Ovary (tissue), 9 donors: Measurements from ENCODE around the gene HCAR1. TPM values are rescaled to one million over a fixed set of nuclear protein-coding genes. Genes with fewer than 3 reads are reported as not detected.
"Not testable (repeated sequence)": the region's sequence is repeated elsewhere in the genome, so short reads cannot be mapped to it uniquely, and the experiment has no call there.

Experiments used
- DNase-seq, 5 donors: peaks; one replicate each; pipeline ENCODE4 v3.0.0-alpha.2; 2019 to 2020
- H3K27ac ChIP-seq, 2 donors: fragments of 200-600 bp; one replicate each; pipeline versions ENCODE4 v1.5.1 to v1.8.0; 2019 to 2022
- H3K27me3 ChIP-seq: fragments of 200-600 bp; one replicate; pipeline ENCODE4 v1.8.0; 2022
- H3K36me3 ChIP-seq: fragments of 200-600 bp; sonication (generic); one replicate; pipeline ENCODE4 v1.5.1; 2019
- H3K4me1 ChIP-seq: one replicate; pipeline ENCODE4 v1.8.1; 2013; ENCODE audit warnings: mild to moderate bottlenecking, moderate library complexity; ENCODE audit not compliant: insufficient read depth
- H3K4me3 ChIP-seq: fragments of 200-600 bp; sonication (generic); one replicate; pipeline ENCODE4 v1.5.1; 2017
- H3K9me3 ChIP-seq, 2 donors: fragments of 200-600 bp in 1 of 2; sonication (generic) in 1 of 2; one replicate each; pipeline versions ENCODE4 v1.5.1 to v1.8.1; 2013 to 2019; ENCODE audit warnings: mild to moderate bottlenecking in 1 of 2, moderate library complexity in 1 of 2
- EP300 ChIP-seq: sonication (generic); formaldehyde crosslinking; IDR thresholded peaks from one replicate; pipeline ENCODE4 v1.6.1; 2017; ENCODE audit warnings: antibody characterized with exemption
- POLR2A ChIP-seq: fragments of 450-650 bp; IDR thresholded peaks from one replicate; pipeline ENCODE4 v1.6.1; 2017; ENCODE audit warnings: antibody characterized with exemption, mild to moderate bottlenecking, moderate library complexity
- WGBS, 3 donors: extraction: QIAGEN DNeasy Blood & Tissue Kit in 1 of 3; methylation state at CpG; one replicate each; pipeline versions ENCODE4 v1.1.5 to v1.1.7; 2013 to 2017; 5-methylcytosine and 5-hydroxymethylcytosine counted together
- intact Hi-C, 4 donors: fragments of 100-400 bp; cut with DNase I; formaldehyde crosslinking; loops; one replicate each; pipeline versions ENCODE4 v1.11.0 to v1.15.1; 2022 to 2023
- polyA plus RNA-seq, 2 donors: library from polyadenylated mRNA; stranded (reverse); fragments of 200-250 nt in 1 of 2; fragments of 350-450 nt in 1 of 2; fragmentation: Illumina TruSeq in 1 of 2; extraction: RNeasy Lipid Tissue Mini Kit (QIAGEN cat#74804) in 1 of 2; gene quantifications; one replicate each; pipeline ENCODE4 v1.2.3, GENCODE V29; 2013 to 2014
- total RNA-seq, 7 donors: library from RNA; depleted of rRNA in 2 of 7; stranded (reverse); fragments of >200 nt in 2 of 7; fragmentation: NEBNext Ultra II Directional in 3 of 7; extraction: Animal tissue kit (Norgen Biotek cat#: 25700) in 3 of 7; gene quantifications; one replicate each; pipeline versions ENCODE4 v1.1.0 to v1.2.4, GENCODE V29; 2016 to 2023
- TF ChIP-seq, protein P1 (sequence below), 3 donors: fragments of 450-650 bp in 2 of 3; fragments of 200-600 bp in 1 of 3; IDR thresholded peaks; one replicate each; pipeline versions ENCODE4 v1.5.1 to v1.8.0; 2016 to 2022; ENCODE audit warnings: antibody characterized with exemption in 3 of 3, mild to moderate bottlenecking in 1 of 3
- donor health status: DM: no; HTN: no; CAD: no; lungs with moderate emphysema.
- donor health status: DM: no; HTN: no; CAD: no.
- donor health status: Bipolar disorder and iron deficiency.
- donor health status: DM: yes; HTN: yes; CAD: no.
- donor health status: DM: no; HTN: no; CAD: no.
- donor health status: DM: yes; HTN: yes; CAD: no.

HCAR1 gene
- total and polyA plus RNA-seq, 9 donors = 0.10 to 2.6 (median 0.53) TPM; not detected in 1

DNA sequence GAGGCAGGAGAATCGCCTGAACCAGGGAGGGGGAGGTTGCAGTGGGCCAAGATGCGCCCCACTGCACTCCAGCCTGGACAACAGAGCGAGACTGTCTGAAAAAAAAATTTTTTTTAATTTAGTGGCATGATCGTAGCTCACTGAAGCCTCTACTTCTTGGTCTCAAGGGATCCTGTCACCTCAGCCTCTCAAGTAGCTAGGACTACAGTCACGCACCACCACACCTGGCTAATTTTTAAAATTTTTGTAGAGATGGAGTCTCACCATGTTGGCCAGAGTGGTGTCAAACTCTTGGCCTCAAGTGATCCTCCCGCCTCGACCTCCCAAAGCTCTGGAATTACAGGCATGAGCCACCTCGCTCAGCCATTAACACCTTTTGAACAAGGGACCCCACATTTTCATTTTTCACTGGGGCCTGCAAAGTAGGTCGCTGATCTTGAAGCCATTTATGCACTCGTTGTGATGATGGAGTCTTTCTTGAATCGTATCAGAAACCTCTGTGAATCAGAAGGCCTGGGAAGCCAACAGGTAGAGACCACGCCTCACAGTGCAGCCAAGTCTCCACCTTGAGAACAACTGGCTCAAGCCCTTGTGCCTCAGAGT lies 5.9 kb downstream of the HCAR1 start:
- intact Hi-C loops = no loop called here
- no peaks in the 10 kb centered on the region for H3K27me3 ChIP-seq
- no peaks in the 10 kb centered on the region for H3K36me3 ChIP-seq
- 92 to 96% (median 94%) methylated on average over 12 of the region's 12 CpGs for WGBS, 3 donors
- TF ChIP-seq, protein P1, sequence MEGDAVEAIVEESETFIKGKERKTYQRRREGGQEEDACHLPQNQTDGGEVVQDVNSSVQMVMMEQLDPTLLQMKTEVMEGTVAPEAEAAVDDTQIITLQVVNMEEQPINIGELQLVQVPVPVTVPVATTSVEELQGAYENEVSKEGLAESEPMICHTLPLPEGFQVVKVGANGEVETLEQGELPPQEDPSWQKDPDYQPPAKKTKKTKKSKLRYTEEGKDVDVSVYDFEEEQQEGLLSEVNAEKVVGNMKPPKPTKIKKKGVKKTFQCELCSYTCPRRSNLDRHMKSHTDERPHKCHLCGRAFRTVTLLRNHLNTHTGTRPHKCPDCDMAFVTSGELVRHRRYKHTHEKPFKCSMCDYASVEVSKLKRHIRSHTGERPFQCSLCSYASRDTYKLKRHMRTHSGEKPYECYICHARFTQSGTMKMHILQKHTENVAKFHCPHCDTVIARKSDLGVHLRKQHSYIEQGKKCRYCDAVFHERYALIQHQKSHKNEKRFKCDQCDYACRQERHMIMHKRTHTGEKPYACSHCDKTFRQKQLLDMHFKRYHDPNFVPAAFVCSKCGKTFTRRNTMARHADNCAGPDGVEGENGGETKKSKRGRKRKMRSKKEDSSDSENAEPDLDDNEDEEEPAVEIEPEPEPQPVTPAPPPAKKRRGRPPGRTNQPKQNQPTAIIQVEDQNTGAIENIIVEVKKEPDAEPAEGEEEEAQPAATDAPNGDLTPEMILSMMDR (IDR thresholded peaks at IDR 0.05) = no peak
- TF ChIP-seq POLR2A (no peak), EP300 (no peak)
- H3K4me3 ChIP-seq = no peak overlapping the region
- H3K27ac ChIP-seq = no peak overlapping the region
- no peak for DNase-seq
- no peaks in the 10 kb centered on the region for H3K9me3 ChIP-seq
- peaks cover 2% of the 10 kb centered on the region for H3K4me1 ChIP-seq

DNA sequence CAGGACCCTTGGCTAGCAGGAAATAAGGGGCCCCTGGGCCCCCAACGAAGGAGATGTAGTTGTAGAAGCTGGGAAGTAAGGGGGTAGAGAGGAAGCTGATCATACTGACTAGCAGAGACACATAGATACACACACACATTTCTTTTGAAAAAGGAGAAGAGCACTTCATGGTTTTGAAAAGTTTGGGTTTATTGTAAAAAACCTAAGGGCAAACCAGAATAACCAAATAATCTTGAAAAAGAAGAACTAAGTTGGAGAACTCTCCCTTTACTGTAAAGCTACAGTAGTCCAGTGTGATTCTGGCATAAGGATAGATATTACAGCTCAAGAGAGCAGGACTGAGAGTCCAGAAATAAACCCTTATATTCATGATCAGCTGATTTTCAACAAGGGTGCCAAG lies 8.3 kb downstream of the HCAR1 start:
- intact Hi-C loops = no loop called here
- Histone ChIP-seq H3K27ac (no peak overlapping the region), H3K9me3 (no peaks in the 10 kb centered on the region), H3K4me3 (no peak overlapping the region), H3K4me1 (peaks cover 2% of the 10 kb centered on the region), H3K36me3 (no peaks in the 10 kb centered on the region), H3K27me3 (no peaks in the 10 kb centered on the region)
- no peak for DNase-seq
- TF ChIP-seq, protein P1 (IDR thresholded peaks at IDR 0.05) = no peak
- no peak for TF ChIP-seq EP300
- no peak for TF ChIP-seq POLR2A
- 70 to 82% (median 81%) methylated on average over 1 of the region's 1 CpG for WGBS, 3 donors

DNA sequence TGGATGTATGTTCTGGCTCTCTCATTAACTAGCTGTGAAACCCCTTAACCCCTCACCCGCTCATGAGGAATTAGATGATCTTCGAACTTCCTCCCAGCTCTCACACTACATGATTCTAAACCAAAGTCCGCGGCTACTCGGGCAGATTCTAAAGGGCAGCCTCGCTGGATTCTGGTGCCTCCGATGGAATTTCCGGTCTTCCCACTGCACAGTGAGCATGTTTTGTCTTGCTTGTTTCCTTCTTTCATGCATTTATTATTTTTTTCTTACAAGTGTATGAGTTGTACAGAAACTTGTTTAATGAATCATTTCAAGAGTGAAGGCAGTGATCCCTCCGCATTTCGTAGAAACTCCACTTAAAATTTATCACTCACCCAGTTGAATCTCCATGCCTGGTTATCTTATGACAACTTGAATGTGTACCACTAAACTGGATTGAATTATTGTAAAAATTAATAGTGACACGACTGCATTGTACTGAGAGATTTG lies 9.5 kb downstream of the HCAR1 start:
- DNase-seq = no peak
- H3K4me3 ChIP-seq = no peak overlapping the region
- no peaks in the 10 kb centered on the region for H3K9me3 ChIP-seq
- no peaks in the 10 kb centered on the region for H3K36me3 ChIP-seq
- intact Hi-C loops = no loop called here
- H3K4me1 ChIP-seq = peaks cover 2% of the 10 kb centered on the region
- TF ChIP-seq EP300 (no peak), POLR2A (no peak)
- TF ChIP-seq, protein P1 (IDR thresholded peaks at IDR 0.05) = no peak
- WGBS, 3 donors = 54 to 75% (median 55%) methylated on average over 11 of the region's 11 CpGs
- no peaks in the 10 kb centered on the region for H3K27me3 ChIP-seq
- no peak overlapping the region for H3K27ac ChIP-seq

DNA sequence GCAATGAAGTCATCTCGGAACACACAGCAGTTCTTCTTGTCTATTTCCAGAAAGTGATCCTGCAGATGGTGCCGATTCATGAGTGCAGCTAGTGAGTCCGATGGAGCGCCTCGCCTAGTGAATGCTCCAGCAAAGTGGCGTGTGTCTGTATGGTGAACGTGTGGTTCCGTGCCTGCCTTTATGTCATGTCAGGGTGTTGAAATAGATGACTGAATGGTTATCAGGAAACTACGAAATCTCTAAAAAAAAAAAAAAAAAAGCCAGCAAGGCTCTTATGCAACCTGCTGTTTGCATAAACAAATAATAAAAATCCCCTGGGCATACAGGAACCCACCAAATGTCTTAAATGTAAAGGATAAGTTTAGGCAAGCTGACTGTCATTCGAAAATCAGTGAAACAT lies 14.0 kb downstream of the HCAR1 start, which contains the start of gene HCAR3:
TSS of gene HCAR3 (minus strand) at position 154 of the 400 bp plus-strand sequence. CDS start at position 80, 74 bp downstream.
- H3K4me3 ChIP-seq, H3K4me1 ChIP-seq, H3K27ac ChIP-seq, intact Hi-C loops, DNase-seq, H3K27me3 ChIP-seq, H3K9me3 ChIP-seq, H3K36me3 ChIP-seq: not testable (repeated sequence)
- WGBS, 3 donors = 88 to 90% (median 90%) methylated on average over 10 of the region's 10 CpGs

DNA sequence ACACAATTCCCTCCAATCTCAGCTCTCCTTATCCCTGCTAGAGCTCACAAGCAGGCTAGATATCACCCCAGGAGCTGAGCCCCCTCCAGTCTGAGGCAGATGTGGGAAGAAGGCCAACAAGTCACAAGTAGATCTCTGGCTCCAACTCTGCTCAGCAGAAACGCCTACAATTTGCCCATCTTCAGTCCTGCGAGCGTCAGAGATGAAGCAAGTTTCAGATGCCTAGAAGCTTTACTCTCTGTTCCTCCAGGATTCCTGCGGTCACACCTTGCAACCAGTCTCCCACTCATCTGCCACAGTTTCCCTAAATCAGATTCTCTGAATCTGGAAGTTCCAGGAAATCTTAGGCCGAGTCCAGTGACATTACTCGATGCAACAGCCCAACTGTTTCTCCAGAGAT lies 15.4 kb downstream of the HCAR1 start:
- H3K27ac ChIP-seq, H3K27me3 ChIP-seq, H3K36me3 ChIP-seq, intact Hi-C loops, DNase-seq, H3K9me3 ChIP-seq, H3K4me1 ChIP-seq, H3K4me3 ChIP-seq: not testable (repeated sequence)
- WGBS, 3 donors = 56 to 80% (median 70%) methylated on average over 6 of the region's 6 CpGs

DNA sequence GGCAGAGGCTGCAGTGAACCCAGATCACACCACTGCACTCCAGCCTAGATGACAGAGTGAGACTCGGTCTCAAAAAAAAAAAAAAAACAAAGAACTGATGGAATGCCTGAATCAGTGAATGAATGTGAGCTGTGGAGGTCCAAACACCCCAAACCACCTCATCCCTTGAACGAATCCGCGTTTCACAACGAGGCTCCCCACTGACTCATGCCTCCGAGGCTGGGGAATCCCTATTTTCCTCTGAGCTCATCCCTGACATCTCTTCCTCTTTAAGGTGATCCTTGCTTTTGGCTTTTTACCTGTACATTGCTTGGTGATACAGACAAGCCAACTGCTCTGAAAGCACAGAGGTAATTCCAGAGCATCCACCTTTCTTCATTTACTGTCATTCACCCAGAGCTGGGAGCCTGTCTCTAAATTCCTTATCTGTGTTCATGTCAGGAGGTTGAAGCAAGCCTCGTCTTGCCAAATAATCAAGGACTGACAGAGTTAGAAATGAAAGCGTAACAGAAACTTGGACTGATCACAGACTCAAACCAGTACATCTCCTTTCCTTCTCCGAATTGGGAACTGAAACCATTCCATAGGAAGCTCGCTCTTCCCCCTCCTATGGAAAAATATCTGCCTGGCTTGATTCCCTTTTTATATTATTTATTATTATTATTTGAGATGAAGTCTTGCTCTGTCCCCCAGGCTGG lies 17.0 kb downstream of the HCAR1 start:
- H3K36me3 ChIP-seq, DNase-seq, H3K9me3 ChIP-seq, H3K27ac ChIP-seq, H3K4me3 ChIP-seq, intact Hi-C loops, H3K27me3 ChIP-seq, H3K4me1 ChIP-seq: not testable (repeated sequence)
- 66 to 69% (median 68%) methylated on average over 3 to 4 of the region's 10 CpGs for WGBS, 3 donors

DNA sequence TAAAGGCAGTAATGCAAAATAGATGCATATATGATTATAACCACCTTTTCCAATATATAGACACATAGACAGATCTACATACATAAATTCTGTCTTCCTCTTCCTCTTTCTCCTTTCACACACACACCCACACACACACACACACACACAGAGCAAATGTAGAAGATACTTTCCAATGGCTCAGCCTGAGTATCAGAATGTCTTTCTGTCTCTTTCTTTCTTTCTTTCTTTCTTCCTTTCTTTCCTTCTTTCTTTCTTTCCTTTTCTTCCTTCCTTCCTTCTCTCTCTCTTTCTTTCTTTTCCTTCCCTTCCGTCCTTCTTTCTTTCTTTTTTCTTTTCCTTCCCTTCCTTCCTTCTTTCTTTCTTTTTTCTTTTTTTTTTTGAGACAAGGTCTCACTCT lies 19.4 kb downstream of the HCAR1 start:
- H3K27ac ChIP-seq, intact Hi-C loops: not testable (repeated sequence)
- 81 to 84% (median 83%) methylated on average over 1 of the region's 1 CpG for WGBS, 3 donors

DNA sequence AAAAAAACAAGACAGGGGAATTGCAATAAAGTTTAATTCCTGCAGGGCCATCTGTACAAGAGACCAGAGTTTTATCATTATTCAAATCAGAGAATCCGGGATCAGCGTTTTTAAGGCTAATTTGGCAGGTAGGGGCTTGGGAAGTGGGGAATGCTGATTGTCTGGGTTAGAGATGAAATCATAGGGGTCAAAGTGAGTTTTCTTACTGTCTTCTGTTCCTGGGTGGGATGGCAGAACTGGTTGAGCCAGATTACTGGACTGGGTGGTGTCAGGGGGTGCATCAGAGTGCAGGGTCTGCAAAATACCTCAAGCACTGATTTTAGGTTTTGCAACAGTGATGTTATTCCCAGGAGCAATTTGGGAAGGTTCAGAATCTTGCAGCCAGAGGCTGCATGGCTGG lies 20.3 kb downstream of the HCAR1 start:
- H3K27ac ChIP-seq, intact Hi-C loops, H3K4me1 ChIP-seq, H3K4me3 ChIP-seq, H3K36me3 ChIP-seq, H3K27me3 ChIP-seq, DNase-seq, H3K9me3 ChIP-seq: not testable (repeated sequence)
- WGBS, 3 donors = 64 to 71% (median 67%) methylated on average over 2 of the region's 2 CpGs

More for the DNA sequence above, 19.4 kb downstream of the HCAR1 start:
- not testable (repeated sequence) for H3K9me3 ChIP-seq, H3K36me3 ChIP-seq, H3K4me1 ChIP-seq, H3K4me3 ChIP-seq, H3K27me3 ChIP-seq, DNase-seq
